Measurements from ENCODE around the gene CLEC17A.
A peak's percentile ranks its signal among the peaks of the same experiment; 100 is the strongest.

The CLEC17A gene

GRCh38 chr19:14659874-14660489 is 77.1 kb downstream of the CLEC17A start:
- DNase-seq = no peak

GRCh38 chr19:14661372-14661924 is 78.6 kb downstream of the CLEC17A start:
- DNase-seq = peak; percentile 1

Data from midbrain (tissue), 1 donor.